ENCODE data around the gene HMCN1.

The HMCN1 gene

DNA sequence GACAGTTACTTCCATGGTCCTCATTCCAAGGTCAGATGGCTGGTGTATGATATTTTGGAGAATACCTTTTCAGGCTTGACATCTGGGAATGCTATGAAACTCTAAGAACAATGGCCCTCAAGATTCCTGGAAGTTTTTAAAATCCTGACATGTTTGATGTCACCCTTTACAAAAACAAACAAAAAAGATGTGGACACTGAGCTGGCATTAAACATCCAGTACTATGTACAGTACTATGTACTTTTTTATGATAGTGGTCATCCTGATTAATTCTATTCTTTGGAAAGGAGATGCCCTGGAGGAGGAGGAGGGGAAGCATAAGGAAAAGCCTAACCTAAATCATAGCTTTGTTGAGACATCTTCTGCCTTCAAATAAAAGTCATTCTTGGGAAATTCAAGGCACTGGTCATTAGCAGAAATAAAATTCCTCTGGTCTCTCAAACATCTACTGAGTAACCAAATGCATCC lies 235.4 kb downstream of the HMCN1 start:
- Histone ChIP-seq H3K36me3 (no peaks in the 10 kb centered on the region), H3K4me3 (no peak overlapping the region), H3K9me3 (no peaks in the 10 kb centered on the region), H4K20me1 (no peaks in the 10 kb centered on the region), H3K4me1 (peaks cover 11% of the 10 kb centered on the region), H3K9ac (no peak overlapping the region), H3K27me3 (no peaks in the 10 kb centered on the region), H3K4me2 (no peak overlapping the region), H3K27ac (no peak overlapping the region)
- no peak for TF ChIP-seq Cebpa-rat (IDR thresholded peaks at IDR 0.05)

DNA sequence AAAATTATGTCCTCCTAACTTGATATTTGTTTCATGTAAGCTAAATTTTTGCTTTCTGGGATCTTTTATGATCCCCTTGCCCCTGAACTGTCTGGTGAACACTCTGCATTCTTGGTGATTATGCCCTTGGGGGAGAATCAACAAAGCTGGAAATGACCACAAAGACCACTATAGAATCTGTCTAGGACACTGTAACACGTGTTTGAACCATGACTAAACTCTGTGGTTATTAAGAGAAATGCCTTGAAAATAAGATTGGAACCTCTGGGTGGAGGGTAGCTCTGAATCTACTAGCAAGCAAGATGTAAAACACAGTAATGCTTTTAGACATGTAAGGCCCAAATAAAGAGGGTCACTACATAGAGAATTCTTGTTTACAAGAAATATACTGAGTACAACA lies 237.5 kb downstream of the HMCN1 start:
- Histone ChIP-seq H3K27ac (no peak overlapping the region), H3K9ac (no peak overlapping the region)
- no peak for TF ChIP-seq Cebpa-rat (IDR thresholded peaks at IDR 0.05)

DNA sequence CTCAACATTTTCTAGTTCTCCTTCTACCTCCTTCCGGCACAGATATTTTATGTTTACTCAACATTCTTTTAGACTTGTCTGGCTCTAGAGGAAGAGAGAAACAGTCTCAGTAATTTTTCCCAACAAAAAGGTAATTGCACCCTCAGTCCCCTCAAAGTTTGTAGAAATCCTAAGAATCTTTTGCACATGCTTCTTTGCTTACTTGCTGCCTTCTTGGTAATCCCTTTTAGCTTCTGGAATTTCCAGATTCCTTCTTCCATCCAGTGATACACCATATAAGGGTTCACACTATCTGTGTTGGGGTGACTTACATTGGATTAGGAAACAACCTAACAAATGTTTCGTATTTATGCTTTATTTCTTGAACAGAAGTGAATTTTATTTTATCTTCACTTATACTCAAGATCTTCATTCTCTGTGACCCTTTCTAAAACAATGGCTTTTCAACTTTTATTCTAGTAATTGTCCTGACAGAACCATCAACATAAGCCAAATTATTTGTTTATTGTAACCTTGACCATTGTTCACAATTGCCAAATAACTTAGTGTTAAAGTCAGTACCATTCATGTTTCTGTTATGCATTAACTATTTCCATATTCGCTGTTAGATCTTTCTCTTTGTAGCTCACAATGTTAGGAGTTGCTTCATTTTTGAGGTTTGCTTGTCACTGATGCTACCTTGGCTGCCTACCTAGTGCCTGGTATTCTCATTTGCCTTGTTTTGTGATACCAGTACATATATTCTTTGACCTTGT lies 238.1 kb downstream of the HMCN1 start:
- no peak overlapping the region for H3K4me3 ChIP-seq
- no peak overlapping the region for H3K9ac ChIP-seq
- TF ChIP-seq Cebpa-rat (IDR thresholded peaks at IDR 0.05), result no peak
- H3K27ac ChIP-seq, result no peak overlapping the region
- H3K4me1 ChIP-seq, result 0 out of 2 replicates have a peak, but pooled peaks cover 5% of the 10 kb centered on the region
- no peaks in the 10 kb centered on the region for H3K36me3 ChIP-seq
- H3K4me2 ChIP-seq, result no peak overlapping the region
- no peaks in the 10 kb centered on the region for H4K20me1 ChIP-seq
- H3K9me3 ChIP-seq, result no peaks in the 10 kb centered on the region
- no peaks in the 10 kb centered on the region for H3K27me3 ChIP-seq

More for the DNA sequence above, 237.5 kb downstream of the HMCN1 start:
- no peak overlapping the region for H3K4me2 ChIP-seq
- H3K9me3 ChIP-seq, result no peaks in the 10 kb centered on the region
- H3K36me3 ChIP-seq, result no peaks in the 10 kb centered on the region
- H3K4me3 ChIP-seq, result no peak overlapping the region
- no peaks in the 10 kb centered on the region for H3K27me3 ChIP-seq
- 0 out of 2 replicates have a peak, but pooled peaks cover 5% of the 10 kb centered on the region for H3K4me1 ChIP-seq
- no peaks in the 10 kb centered on the region for H4K20me1 ChIP-seq

DNA sequence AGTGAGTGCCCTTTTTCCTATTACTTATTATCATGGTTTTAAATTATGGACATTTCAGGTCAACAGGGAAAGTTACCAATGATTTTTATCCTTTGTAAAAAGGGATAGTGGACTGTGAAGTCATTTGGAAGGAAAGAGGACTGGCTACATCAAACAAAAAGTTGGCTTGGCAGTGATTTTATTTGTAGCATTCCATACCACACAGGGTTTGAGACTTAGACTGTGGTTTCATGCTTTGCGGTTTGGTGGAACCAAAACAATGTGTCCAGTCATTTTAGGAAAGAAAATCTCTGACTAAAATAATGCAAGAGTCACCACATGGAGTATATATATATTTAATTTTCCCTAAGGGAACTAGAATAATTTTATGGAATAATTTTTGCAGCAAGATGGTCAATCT lies 239.5 kb downstream of the HMCN1 start:
- Histone ChIP-seq H3K4me2 (no peak overlapping the region), H3K27ac (no peak overlapping the region), H3K4me3 (no peak overlapping the region), H3K4me1 (0 out of 2 replicates have a peak, but pooled peaks cover 5% of the 10 kb centered on the region), H3K36me3 (no peaks in the 10 kb centered on the region), H3K27me3 (no peaks in the 10 kb centered on the region), H3K9ac (no peak overlapping the region), H3K9me3 (no peaks in the 10 kb centered on the region), H4K20me1 (no peaks in the 10 kb centered on the region)
- TF ChIP-seq Cebpa-rat (IDR thresholded peaks at IDR 0.05), result no peak

DNA sequence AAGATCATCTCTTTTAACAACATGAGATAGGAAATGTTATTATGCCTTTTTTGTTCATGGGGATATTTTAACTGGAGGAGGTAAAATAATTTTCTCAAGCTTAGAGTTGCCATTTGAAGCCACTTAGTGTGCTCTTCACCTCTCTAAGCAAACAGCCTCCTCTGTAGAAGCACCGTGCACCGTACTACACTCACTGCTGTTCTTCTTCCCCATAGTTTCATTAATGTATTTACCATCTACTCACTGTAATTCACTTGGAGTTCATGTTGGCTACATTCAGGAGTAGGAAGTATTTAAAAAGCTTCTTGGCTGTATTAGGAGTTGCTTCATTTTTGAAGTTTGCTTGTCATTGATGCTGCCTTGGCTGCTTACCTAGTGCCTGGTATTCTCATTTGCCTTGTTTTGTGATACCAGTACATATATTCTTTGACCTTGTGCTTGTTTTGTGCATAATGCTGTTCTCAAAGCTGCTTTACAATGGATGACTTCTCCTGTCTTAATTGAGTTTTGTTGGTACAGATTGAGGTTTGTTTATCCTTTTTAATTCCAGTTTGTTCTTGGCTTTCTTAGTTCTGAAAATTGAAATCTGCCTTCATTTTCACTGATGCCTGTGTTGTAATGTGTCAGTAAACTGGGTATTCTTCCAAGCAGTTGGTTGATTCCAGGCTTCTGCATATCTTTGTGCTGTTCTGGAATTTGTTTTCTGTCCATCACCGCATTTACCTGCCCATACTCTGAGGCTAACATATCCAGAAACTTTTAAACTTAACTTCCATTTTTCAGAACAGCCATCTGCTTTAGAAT lies 240.4 kb downstream of the HMCN1 start:
- H4K20me1 ChIP-seq, result no peaks in the 10 kb centered on the region
- H3K4me2 ChIP-seq, result no peak overlapping the region
- no peaks in the 10 kb centered on the region for H3K27me3 ChIP-seq
- H3K9ac ChIP-seq, result no peak overlapping the region
- no peak for TF ChIP-seq Cebpa-rat (IDR thresholded peaks at IDR 0.05)
- H3K27ac ChIP-seq, result no peak overlapping the region
- 0 out of 2 replicates have a peak, but pooled peaks cover 5% of the 10 kb centered on the region for H3K4me1 ChIP-seq
- no peak overlapping the region for H3K4me3 ChIP-seq
- H3K9me3 ChIP-seq, result no peaks in the 10 kb centered on the region
- no peaks in the 10 kb centered on the region for H3K36me3 ChIP-seq

DNA sequence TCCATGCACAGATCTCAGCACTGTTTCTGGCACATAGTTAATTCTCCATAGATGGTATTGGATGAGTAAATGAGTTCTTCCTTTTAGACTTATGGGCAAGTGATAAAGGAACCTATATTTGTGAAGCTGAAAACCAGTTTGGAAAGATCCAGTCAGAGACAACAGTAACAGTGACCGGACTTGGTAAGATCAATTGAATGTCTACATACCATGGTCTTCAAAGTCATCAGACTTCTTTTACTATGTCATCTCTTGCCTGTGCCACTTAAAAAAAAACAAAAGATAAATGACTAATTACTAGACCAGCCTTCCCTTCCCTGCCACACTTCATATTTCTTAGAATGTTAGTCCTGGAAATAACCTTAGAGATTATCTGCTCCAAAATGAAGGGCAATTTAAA lies 246.7 kb downstream of the HMCN1 start:
- Histone ChIP-seq H3K4me1 (no peaks in the 10 kb centered on the region), H3K9ac (no peak overlapping the region), H3K27me3 (no peaks in the 10 kb centered on the region), H3K36me3 (no peaks in the 10 kb centered on the region), H3K27ac (no peak overlapping the region), H4K20me1 (no peaks in the 10 kb centered on the region), H3K9me3 (no peaks in the 10 kb centered on the region), H3K4me3 (no peak overlapping the region), H3K4me2 (no peak overlapping the region)
- no peak for TF ChIP-seq Cebpa-rat (IDR thresholded peaks at IDR 0.05)

DNA sequence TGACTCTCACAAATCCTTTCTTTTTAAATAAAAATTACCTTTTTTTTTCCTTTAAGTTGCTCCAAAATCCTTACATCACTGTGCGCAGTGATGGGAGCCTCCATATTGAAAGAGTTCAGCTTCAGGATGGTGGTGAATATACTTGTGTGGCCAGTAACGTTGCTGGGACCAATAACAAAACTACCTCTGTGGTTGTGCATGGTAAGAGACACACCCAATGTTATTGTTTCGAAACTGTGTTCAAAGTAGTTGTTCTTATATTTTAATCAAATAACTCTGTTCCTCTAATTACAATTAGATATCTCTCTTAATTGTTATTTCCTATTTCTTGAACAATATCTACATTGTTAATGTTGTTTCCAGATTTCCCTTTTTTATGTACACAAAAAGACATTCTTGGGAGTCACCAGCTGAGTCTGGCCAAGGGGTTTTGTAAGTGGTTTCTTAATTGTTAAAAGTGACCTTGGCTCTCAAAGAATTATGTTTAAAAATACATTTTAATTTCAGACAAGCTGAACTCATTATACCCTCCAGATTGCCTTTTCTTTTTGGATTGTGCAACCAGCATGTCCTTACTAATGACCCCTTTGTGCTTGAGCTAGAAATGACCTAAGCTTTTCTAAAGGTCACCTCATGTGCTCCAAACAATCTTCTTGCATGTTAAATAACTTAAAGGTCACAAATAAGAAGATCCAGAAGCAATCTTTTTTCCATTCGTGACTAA lies 250.1 kb downstream of the HMCN1 start:
- no peaks in the 10 kb centered on the region for H3K9me3 ChIP-seq
- TF ChIP-seq Cebpa-rat (IDR thresholded peaks at IDR 0.05), result no peak
- no peaks in the 10 kb centered on the region for H3K36me3 ChIP-seq
- no peaks in the 10 kb centered on the region for H3K27me3 ChIP-seq
- no peak overlapping the region for H3K4me2 ChIP-seq
- no peak overlapping the region for H3K9ac ChIP-seq
- H4K20me1 ChIP-seq, result no peaks in the 10 kb centered on the region
- H3K4me1 ChIP-seq, result peaks cover 20% of the 10 kb centered on the region
- no peak overlapping the region for H3K4me3 ChIP-seq
- H3K27ac ChIP-seq, result no peak overlapping the region

DNA sequence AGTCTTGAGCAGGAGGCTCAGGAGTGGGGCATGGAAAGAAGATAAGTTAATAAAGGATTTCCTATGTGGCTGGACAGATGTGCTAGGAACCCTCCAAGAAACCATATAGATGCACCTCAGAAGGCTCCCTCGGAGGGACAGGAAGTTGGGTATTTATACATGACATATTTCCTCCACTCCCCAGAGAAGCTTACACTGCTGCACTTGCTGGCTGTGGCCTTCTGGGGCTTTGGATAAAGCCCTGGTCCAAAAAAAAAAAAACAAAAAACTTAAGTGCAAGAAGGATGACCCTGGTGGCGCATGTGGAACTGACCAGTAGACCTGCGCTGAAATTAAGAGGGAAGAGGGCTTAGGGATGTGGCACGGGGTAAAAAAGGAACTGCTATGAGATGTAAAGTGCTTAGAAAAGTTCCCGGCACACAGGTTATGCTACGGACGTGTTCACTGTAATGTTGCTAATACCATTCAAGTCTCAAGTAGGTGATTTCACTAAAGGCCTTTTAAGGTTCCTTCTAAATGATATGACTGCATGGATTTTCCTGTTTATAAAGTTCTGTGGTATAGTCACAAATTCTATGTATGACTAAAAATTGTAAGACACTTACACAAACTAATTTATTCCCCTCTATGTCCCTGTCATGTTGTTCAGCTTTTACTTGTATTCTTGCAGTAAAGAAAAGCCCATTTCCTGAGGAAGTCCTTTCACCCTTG lies 253.6 kb downstream of the HMCN1 start:
- Histone ChIP-seq H3K9ac (no peak overlapping the region), H3K36me3 (no peaks in the 10 kb centered on the region), H3K4me1 (peaks cover 20% of the 10 kb centered on the region), H3K27ac (peak overlapping the region; percentile 39; the same call in 1 of the 2 replicates), H3K4me3 (no peak overlapping the region; the same call in 1 of the 2 replicates), H3K9me3 (no peaks in the 10 kb centered on the region), H3K27me3 (no peaks in the 10 kb centered on the region), H3K4me2 (peak overlapping the region; percentile 72), H4K20me1 (no peaks in the 10 kb centered on the region)
- no peak for TF ChIP-seq Cebpa-rat (IDR thresholded peaks at IDR 0.05)

DNA sequence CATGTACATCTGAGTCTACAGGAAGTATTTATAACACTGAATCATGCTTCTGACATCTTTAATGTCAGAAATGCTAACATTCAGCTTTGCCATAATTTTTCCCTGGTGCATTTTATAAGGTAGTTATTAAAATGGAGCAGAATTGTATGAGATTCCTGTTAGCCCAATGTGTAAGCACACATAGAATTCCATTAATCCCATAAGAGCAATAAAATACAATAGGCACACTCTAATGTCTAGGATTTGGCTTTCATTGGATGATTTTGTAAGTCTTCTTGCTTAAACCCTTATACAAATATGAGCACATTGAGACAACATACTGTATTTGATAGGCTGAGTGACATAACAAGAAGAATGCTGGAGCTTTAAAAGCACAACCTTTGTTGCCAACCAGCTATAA lies 256.4 kb downstream of the HMCN1 start:
- H4K20me1 ChIP-seq, result no peaks in the 10 kb centered on the region
- H3K4me3 ChIP-seq, result no peak overlapping the region
- H3K4me2 ChIP-seq, result no peak overlapping the region
- no peak overlapping the region for H3K27ac ChIP-seq
- no peak for TF ChIP-seq Cebpa-rat (IDR thresholded peaks at IDR 0.05)
- no peaks in the 10 kb centered on the region for H3K36me3 ChIP-seq
- H3K4me1 ChIP-seq, result peaks cover 20% of the 10 kb centered on the region
- H3K27me3 ChIP-seq, result no peaks in the 10 kb centered on the region
- no peak overlapping the region for H3K9ac ChIP-seq
- H3K9me3 ChIP-seq, result no peaks in the 10 kb centered on the region
